Measurements from ENCODE around the gene FEM1B. TPM values are rescaled to one million over a fixed set of nuclear protein-coding genes. Genes with fewer than 3 reads are reported as not detected.
A peak's percentile ranks its signal among the peaks of the same experiment; 100 is the strongest.

The FEM1B gene
- total RNA-seq, 2 donors from 2014 or later = 51.3 to 54.6 TPM

DNA sequence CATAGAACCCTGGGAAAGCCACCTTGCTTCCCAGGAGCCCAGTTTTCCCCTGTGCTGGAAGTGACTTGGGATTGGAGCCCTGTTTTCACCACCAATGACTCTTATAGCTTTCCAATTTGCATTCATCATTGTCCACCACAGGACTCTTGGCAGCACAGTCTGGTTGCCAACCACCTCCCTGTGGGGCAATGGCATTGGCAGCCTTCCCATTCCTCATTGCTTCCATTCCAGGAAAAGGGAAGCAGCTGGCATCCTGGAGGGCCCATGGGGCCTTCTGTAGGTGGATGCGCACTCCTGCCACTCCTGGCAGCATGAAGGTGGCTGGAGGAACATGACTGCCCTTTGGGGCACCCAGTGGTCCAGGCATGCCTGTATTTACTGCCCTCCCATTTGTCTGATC lies 57.7 kb downstream of the FEM1B start:
- no peak for DNase-seq
- H3K4me3 Mint-ChIP-seq = no peak overlapping the region
- no peak overlapping the region for H3K27ac Mint-ChIP-seq
- no peaks in the 10 kb centered on the region for H3K9me3 Mint-ChIP-seq
- peaks cover 8% of the 10 kb centered on the region for H3K27me3 Mint-ChIP-seq (ENCODE audit: low read depth)
- no peaks in the 10 kb centered on the region for H3K36me3 Mint-ChIP-seq (ENCODE audit: insufficient read depth in 2 of 2)
- H3K4me1 Mint-ChIP-seq (ENCODE audit: low read depth) = peaks cover 4% of the 10 kb centered on the region
- ATAC-seq (replicated peaks in 1 of 2) = no peak

DNA sequence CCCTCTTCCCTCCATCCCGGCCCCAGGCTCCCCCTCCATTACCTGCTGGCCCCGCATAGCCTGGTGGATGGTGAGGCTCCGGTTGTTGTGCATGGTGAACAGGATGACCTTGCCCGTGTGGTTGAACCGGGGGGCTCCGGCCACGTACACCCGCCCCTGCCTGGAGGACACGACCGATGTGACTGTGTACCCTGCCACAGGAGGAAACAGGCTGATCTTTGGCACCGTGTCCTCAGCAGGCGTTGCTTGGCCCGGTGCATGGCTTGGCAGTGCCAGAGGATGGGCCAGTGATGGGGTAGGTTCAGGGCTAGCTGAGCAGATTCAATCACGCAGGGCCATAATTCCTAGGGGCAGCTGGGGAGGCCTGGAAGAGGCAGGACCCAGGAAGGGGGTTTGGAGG lies 58.1 kb downstream of the FEM1B start:
- no peak for DNase-seq
- Mint-ChIP-seq H3K4me1 (ENCODE audit: low read depth) (peaks cover 4% of the 10 kb centered on the region), H3K9me3 (no peaks in the 10 kb centered on the region), H3K27me3 (ENCODE audit: low read depth) (peaks cover 8% of the 10 kb centered on the region), H3K27ac (no peak overlapping the region), H3K36me3 (ENCODE audit: insufficient read depth in 2 of 2) (no peaks in the 10 kb centered on the region), H3K4me3 (no peak overlapping the region)
- ATAC-seq (replicated peaks in 1 of 2) = no peak

DNA sequence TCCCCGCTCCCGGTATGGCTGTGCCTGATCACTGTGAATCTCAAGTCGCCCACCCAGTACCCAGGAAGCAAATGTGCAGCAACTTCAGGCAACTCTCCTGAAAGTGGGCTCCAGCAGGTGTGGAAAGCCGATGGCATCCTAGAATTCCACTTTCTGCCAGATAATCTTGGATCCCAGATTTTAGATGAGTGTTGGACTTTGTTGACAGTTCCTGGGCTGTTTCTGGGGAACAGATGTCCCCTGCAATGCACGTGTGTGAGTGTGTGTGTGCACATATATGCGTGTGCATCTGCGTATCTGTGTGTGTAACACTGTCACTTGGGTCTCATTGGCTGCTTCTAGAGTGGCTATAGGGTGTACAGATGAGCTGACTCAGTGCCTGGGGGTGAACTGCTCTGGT lies 59.0 kb downstream of the FEM1B start:
- Mint-ChIP-seq H3K4me3 (no peak overlapping the region), H3K27me3 (ENCODE audit: low read depth) (peaks cover 8% of the 10 kb centered on the region), H3K27ac (no peak overlapping the region), H3K4me1 (ENCODE audit: low read depth) (peaks cover 4% of the 10 kb centered on the region), H3K36me3 (ENCODE audit: insufficient read depth in 2 of 2) (no peaks in the 10 kb centered on the region), H3K9me3 (no peaks in the 10 kb centered on the region)
- no peak for ATAC-seq (replicated peaks in 1 of 2)
- DNase-seq = no peak

DNA sequence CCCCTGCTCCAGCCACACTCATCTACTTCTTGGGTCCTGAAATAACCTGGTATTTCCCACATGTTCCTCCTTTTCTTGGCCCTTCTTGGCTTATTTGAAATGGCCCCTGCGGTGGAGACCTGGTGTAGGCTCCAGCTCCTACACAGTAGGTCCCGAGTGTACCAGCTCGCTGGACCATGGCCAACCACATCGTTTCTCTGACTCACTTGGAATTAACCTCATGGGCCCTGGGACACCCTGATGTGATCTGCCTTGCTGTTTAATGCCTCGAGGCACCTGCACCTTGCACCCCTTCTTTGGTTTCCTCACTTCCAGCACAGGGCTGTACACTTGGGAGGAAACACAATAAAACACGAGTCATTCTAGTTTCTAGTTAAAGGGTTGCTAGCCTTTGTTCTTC lies 60.3 kb downstream of the FEM1B start:
- Mint-ChIP-seq H3K36me3 (ENCODE audit: insufficient read depth in 2 of 2) (no peaks in the 10 kb centered on the region), H3K4me1 (ENCODE audit: low read depth) (peaks cover 4% of the 10 kb centered on the region)

DNA sequence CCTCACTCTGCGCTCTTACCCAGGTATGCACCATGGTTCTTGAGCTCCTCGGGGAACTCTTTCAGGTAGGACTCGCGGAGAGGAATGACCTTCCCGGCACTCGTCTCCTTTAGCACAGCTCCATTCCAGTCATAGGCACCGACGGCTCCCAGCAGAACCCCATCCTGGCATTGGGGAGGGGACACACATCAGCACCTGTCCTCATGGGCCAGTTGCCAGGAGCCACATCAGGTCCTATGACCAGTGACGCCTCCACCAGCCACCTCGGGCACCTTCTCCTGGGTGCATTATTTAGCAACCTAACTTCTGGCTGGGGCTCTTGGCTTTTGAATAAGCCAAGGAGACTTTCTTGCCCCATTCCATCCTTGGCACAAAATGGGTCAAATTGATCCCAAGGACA lies 61.9 kb downstream of the FEM1B start:
- Mint-ChIP-seq H3K4me3 (no peak overlapping the region), H3K27ac (no peak overlapping the region), H3K9me3 (no peaks in the 10 kb centered on the region), H3K36me3 (ENCODE audit: insufficient read depth in 2 of 2) (no peaks in the 10 kb centered on the region), H3K4me1 (ENCODE audit: low read depth) (peaks cover 7% of the 10 kb centered on the region), H3K27me3 (ENCODE audit: low read depth) (no peaks in the 10 kb centered on the region)
- ATAC-seq (replicated peaks in 1 of 2) (no peak), DNase-seq (no peak)

More for the DNA sequence above, 60.3 kb downstream of the FEM1B start:
- Mint-ChIP-seq H3K27me3 (ENCODE audit: low read depth) (peaks cover 8% of the 10 kb centered on the region), H3K27ac (no peak overlapping the region), H3K4me3 (no peak overlapping the region), H3K9me3 (no peaks in the 10 kb centered on the region)
- no peak for DNase-seq
- no peak for ATAC-seq (replicated peaks in 1 of 2)

DNA sequence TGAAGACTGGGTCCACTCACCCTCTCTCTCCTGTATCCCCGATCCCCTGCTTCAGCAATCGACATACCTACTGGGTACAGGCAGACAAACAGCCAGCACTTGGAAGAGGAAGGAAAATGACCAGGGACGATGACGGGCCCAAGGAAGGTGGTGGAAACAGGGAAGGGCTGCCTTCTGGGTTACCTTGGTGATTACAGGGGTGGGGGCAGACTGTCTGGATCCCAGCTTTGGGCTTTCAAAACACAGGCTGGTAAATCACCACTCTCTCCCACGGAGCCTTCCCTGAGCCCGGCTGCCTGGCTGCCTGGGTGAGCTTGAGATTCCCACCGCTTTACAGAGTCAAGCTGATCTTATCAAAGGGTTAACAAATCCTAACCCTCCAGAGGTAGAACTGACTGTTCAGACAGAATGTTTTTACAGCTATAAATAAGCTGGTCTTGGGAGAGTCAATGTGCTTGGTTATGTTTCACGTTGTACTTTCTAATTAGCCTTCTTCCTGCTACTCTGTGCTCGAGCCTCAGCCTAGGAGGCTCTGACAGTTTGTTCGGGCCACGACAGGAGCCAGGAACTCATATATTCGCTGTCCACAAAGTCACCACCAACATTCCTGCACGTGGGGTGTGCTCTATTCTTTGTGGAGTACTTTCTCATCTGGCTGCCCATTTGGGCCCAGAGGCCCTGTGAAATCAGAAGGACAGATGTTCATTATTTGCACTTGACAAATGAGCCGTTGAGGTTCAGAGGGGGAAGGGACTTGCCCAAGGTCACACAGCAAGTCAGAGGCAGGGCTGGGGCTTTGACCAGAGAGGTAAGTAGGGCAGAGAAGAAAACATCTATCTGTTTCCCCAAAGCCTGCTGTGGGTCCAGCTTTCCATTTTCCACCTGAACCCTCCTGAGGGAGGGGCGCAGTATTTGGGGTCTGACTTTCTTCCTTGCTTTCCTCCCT lies 63.5 kb downstream of the FEM1B start:
- H3K4me3 Mint-ChIP-seq = no peak overlapping the region
- H3K36me3 Mint-ChIP-seq (ENCODE audit: insufficient read depth in 2 of 2) = no peaks in the 10 kb centered on the region
- DNase-seq (no peak), ATAC-seq (replicated peaks in 1 of 2) (no peak)
- H3K27me3 Mint-ChIP-seq (ENCODE audit: low read depth) = no peaks in the 10 kb centered on the region
- no peaks in the 10 kb centered on the region for H3K9me3 Mint-ChIP-seq
- H3K27ac Mint-ChIP-seq = no peak overlapping the region
- peaks cover 11% of the 10 kb centered on the region for H3K4me1 Mint-ChIP-seq (ENCODE audit: low read depth)

DNA sequence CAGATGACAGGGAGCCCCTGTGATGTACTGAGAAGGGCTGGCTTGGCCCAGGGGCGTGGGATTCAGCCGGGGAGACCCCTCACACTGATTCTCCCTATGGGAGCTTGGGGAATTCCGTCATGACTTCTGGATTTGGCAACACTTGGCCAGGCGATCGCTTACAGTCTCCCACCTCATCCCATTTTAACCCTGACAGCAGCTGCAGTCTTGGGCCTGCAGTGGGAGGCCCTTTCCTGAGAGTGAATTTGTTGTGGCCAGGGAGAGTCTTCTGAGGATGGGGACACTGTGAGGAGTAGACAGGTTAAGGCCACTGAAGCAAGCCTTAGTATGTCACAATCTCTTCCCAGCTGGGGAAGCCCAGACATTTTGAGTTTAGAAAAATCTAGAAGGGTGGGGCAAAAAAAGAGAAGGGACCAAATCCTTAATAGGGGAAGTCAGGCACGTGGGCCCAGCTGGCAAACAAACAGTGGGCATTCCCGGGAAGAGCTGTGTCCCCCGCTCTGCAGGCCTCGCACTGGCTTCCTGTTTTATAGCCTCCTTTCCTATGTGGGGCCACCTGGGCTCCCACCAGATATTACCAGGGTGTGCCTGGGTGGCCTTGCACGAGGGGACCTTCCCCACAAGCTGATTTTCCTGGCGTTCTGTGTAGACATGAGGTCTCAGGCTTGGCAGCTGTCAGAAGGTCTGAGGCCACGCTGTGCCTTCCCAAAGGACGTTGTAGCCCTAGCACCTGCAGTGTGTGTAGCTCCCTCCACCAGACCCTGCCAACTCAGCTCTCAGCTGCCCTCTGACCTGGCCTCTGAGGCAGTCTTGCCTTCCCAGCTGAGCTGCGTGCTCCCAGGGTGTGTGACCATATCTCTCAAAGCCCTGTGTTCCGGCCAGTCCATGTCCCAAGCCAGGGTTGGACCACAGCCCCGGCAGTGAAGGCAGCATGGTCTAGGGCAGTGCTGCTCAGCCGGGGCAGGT lies 64.5 kb downstream of the FEM1B start:
- no peaks in the 10 kb centered on the region for H3K9me3 Mint-ChIP-seq
- no peak overlapping the region for H3K27ac Mint-ChIP-seq
- H3K4me3 Mint-ChIP-seq = no peak overlapping the region
- no peaks in the 10 kb centered on the region for H3K36me3 Mint-ChIP-seq (ENCODE audit: insufficient read depth in 2 of 2)
- ATAC-seq (replicated peaks in 1 of 2) = no peak
- peaks cover 11% of the 10 kb centered on the region for H3K4me1 Mint-ChIP-seq (ENCODE audit: low read depth)
- no peaks in the 10 kb centered on the region for H3K27me3 Mint-ChIP-seq (ENCODE audit: low read depth)
- DNase-seq = no peak

DNA sequence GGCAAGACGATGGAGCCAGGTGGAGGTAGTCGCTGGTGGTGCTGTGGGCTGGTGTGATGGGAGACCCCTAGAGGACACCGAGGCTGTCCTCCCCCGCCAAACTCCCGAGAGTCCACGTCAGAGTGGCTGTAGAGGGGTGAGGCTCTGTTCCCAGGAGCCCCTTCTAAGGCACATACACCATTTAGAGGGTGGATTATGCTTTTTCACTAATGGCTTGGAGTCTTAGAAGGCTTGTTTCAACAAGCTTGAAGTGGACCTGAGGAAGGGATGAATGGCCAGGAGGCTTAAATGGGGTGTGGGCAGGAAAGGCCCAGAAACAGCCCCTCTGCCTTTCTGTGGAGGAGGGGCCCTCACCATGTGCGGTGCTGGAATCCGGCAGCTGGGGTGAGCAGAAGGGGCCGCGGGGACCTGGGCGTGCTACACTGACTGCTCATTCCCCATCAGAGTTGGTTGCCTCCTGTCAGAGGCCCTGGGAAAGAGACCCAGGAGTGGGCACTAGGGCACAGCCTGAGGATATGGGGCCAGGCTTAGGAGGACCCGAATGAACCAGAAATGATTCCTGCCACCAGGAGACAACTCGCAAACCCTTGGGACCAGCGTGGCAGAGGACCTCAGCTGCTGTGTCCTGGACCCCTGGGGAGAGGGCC lies 66.2 kb downstream of the FEM1B start:
- Mint-ChIP-seq H3K27me3 (ENCODE audit: low read depth) (no peaks in the 10 kb centered on the region), H3K27ac (no peak overlapping the region), H3K9me3 (no peaks in the 10 kb centered on the region), H3K4me3 (no peak overlapping the region), H3K4me1 (ENCODE audit: low read depth) (peaks cover 7% of the 10 kb centered on the region), H3K36me3 (ENCODE audit: insufficient read depth in 2 of 2) (no peaks in the 10 kb centered on the region)
- DNase-seq = no peak
- no peak for ATAC-seq (replicated peaks in 1 of 2)

DNA sequence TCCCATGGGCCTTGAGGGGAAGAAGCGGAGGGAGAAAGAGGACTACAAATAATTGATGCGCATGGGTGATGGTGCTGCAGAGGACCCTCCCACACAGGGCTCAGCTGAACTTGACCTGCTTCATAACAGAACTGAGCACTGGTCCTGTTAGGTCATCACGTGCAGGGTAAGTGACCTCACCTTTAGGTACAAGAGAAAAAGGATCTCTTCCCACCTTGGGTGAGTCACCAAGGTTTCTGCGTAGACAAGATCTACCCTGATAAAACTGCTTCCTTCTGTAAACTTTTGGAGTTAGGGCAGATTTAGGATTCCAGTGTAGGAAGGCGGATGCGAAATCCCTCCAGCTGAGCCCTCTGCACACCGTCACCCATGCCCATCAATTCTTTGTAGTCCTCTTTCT lies 67.1 kb downstream of the FEM1B start:
- Mint-ChIP-seq H3K27ac (no peak overlapping the region), H3K36me3 (ENCODE audit: insufficient read depth in 2 of 2) (no peaks in the 10 kb centered on the region), H3K4me1 (ENCODE audit: low read depth) (peaks cover 7% of the 10 kb centered on the region), H3K9me3 (no peaks in the 10 kb centered on the region), H3K4me3 (no peak overlapping the region), H3K27me3 (ENCODE audit: low read depth) (no peaks in the 10 kb centered on the region)
- DNase-seq (no peak), ATAC-seq (replicated peaks in 1 of 2) (peak in 1 of 2 donors; percentile 47)

Other genes starting within 250 kb of the FEM1B start
- gene PIAS1, start 223.4 kb upstream of the FEM1B start, total RNA-seq = 10 to 100 TPM; 43.3 to 48.1 TPM
- 1 to 10 TPM; 6.0 to 7.0 TPM for gene CALML4, start 72.4 kb upstream of the FEM1B start, total RNA-seq
- 10 to 100 TPM; 31.6 to 40.7 TPM for gene CLN6, start 48.0 kb upstream of the FEM1B start, total RNA-seq
- 1 to 10 TPM in 1 of 2 donors, under 1 TPM in 1; 0.58 to 1.6 TPM for gene ITGA11, start 154.4 kb downstream of the FEM1B start, total RNA-seq

Measured in activated T-cell treated with anti-CD3 and anti-CD28 coated beads, Interleukin-2, amount 50 U/mL, for 72 hours (primary cell).